Colonic mucosa (tissue), 4 donors: ENCODE data around the gene C3orf70. TPM values are rescaled to one million over a fixed set of nuclear protein-coding genes. Genes with fewer than 3 reads are reported as not detected.

Experiments used
- DNase-seq: peaks from one replicate; pipeline ENCODE4 v3.0.0-alpha.2; 2020
- H3K27ac ChIP-seq: fragments of 200-600 bp; one replicate; pipeline ENCODE4 v1.8.0; 2021
- H3K27me3 ChIP-seq: fragments of 200-600 bp; one replicate; pipeline ENCODE4 v1.8.0; 2021
- H3K36me3 ChIP-seq: fragments of 200-600 bp; one replicate; pipeline ENCODE4 v1.8.0; 2021
- H3K4me1 ChIP-seq: fragments of 200-600 bp; one replicate; pipeline ENCODE4 v1.8.0; 2021; ENCODE audit warnings: mild to moderate bottlenecking
- H3K4me3 ChIP-seq: fragments of 200-600 bp; one replicate; pipeline ENCODE4 v1.8.0; 2021
- H3K9ac ChIP-seq, 2 donors: one replicate each; pipeline ENCODE4 v1.7.0; 2013; ENCODE audit warnings: control low read depth in 2 of 2, low read depth in 2 of 2, low read length in 2 of 2
- H3K9me3 ChIP-seq: fragments of 200-600 bp; one replicate; pipeline ENCODE4 v1.8.0; 2021
- CTCF ChIP-seq: fragments of 200-600 bp; IDR thresholded peaks from one replicate; pipeline ENCODE4 v1.8.0; 2022; ENCODE audit warnings: antibody characterized with exemption, mild to moderate bottlenecking
- intact Hi-C: fragments of 100-400 bp; cut with DNase I; formaldehyde crosslinking; loops from one replicate; pipeline ENCODE4 v1.14.1; 2022
- total RNA-seq, 2 donors: library from RNA; stranded (reverse); fragmentation: NEBNext Ultra II Directional in 1 of 2; extraction: Animal tissue kit (Norgen Biotek cat#: 25700) in 1 of 2; gene quantifications; one replicate each; pipeline ENCODE4 v1.2.1, GENCODE V29; 2021
- donor health status: healthy.
- donor health status: DM: no; HTN: no; CAD: no.
- donor health status: DM: no; HTN: no; CAD: no.

Gene C3orf70
- total RNA-seq, 2 donors from 2014 or later, result 8.4 to 12.7 TPM

- Histone ChIP-seq H3K9ac (no peak overlapping the region), H3K27me3 (no peaks in the 10 kb centered on the region), H3K4me3 (no peak overlapping the region), H3K4me1 (no peaks in the 10 kb centered on the region), H3K27ac (no peak overlapping the region), H3K9me3 (no peaks in the 10 kb centered on the region), H3K36me3 (no peaks in the 10 kb centered on the region)
- DNase-seq, result no peak
- intact Hi-C loops, result no loop called here
- no peak for TF ChIP-seq CTCF
These were observed 59.7 kb downstream of the C3orf70 start for GRCh38 chr3:185093116-185093515.

- Histone ChIP-seq H3K36me3 (no peaks in the 10 kb centered on the region), H3K27ac (no peak overlapping the region), H3K9me3 (no peaks in the 10 kb centered on the region), H3K4me3 (no peak overlapping the region), H3K4me1 (no peaks in the 10 kb centered on the region), H3K27me3 (no peaks in the 10 kb centered on the region), H3K9ac (no peak overlapping the region)
- no peak for DNase-seq
- TF ChIP-seq CTCF, result no peak
- intact Hi-C loops, result no loop called here
These were observed 62.0 kb downstream of the C3orf70 start for GRCh38 chr3:185090811-185091210.

- no peaks in the 10 kb centered on the region for H3K36me3 ChIP-seq
- no peaks in the 10 kb centered on the region for H3K4me1 ChIP-seq
- DNase-seq, result no peak
- H3K9me3 ChIP-seq, result no peaks in the 10 kb centered on the region
- no peak for TF ChIP-seq CTCF
- no peak overlapping the region for H3K4me3 ChIP-seq
- H3K27ac ChIP-seq, result no peak overlapping the region
- H3K9ac ChIP-seq, result no peak overlapping the region
- intact Hi-C loops, result no loop called here
- H3K27me3 ChIP-seq, result no peaks in the 10 kb centered on the region
These were observed 63.1 kb downstream of the C3orf70 start for GRCh38 chr3:185089751-185090150.

GRCh38 chr3:185089343-185089742 is 63.5 kb downstream of the C3orf70 start:
- DNase-seq, result no peak
- no peak overlapping the region for H3K27ac ChIP-seq
- no peaks in the 10 kb centered on the region for H3K9me3 ChIP-seq
- H3K27me3 ChIP-seq, result no peaks in the 10 kb centered on the region
- no peak overlapping the region for H3K4me3 ChIP-seq
- intact Hi-C loops, result no loop called here
- TF ChIP-seq CTCF, result no peak
- no peaks in the 10 kb centered on the region for H3K4me1 ChIP-seq
- no peaks in the 10 kb centered on the region for H3K36me3 ChIP-seq
- no peak overlapping the region for H3K9ac ChIP-seq

- Histone ChIP-seq H3K4me3 (no peak overlapping the region), H3K9ac (no peak overlapping the region), H3K9me3 (no peaks in the 10 kb centered on the region), H3K4me1 (no peaks in the 10 kb centered on the region), H3K27me3 (no peaks in the 10 kb centered on the region), H3K36me3 (no peaks in the 10 kb centered on the region), H3K27ac (no peak overlapping the region)
- DNase-seq, result no peak
- TF ChIP-seq CTCF, result no peak
- intact Hi-C loops, result no loop called here
These were observed 65.4 kb downstream of the C3orf70 start for GRCh38 chr3:185087419-185087818.

- intact Hi-C loops, result no loop called here
- Histone ChIP-seq H3K27me3 (no peaks in the 10 kb centered on the region), H3K27ac (no peak overlapping the region), H3K9ac (no peak overlapping the region), H3K36me3 (no peaks in the 10 kb centered on the region), H3K4me1 (no peaks in the 10 kb centered on the region), H3K4me3 (no peak overlapping the region), H3K9me3 (no peaks in the 10 kb centered on the region)
- TF ChIP-seq CTCF, result no peak
- DNase-seq, result no peak
These were observed 68.0 kb downstream of the C3orf70 start for GRCh38 chr3:185084901-185085300.
